ENCODE measurements around the gene MC1R.
A peak's percentile ranks its signal among the peaks of the same experiment; 100 is the strongest.
"Not testable (repeated sequence)": the region's sequence is repeated elsewhere in the genome, so short reads cannot be mapped to it uniquely, and the experiment has no call there.

MC1R gene

GRCh38 chr16:89918453-89919347 lies at the start of gene MC1R:
Gene MC1R, plus strand, starts transcription at chr16:89918862. Its CDS starts 397 bp downstream, at chr16:89919259.
- DNase-seq (ENCODE audit: low read depth): no peak

GRCh38 chr16:89869911-89870310 lies 48.8 kb upstream of the MC1R start:
- DNase-seq (ENCODE audit: low read depth): no peak

GRCh38 chr16:89870440-89870839 lies 48.2 kb upstream of the MC1R start:
- DNase-seq (ENCODE audit: low read depth): no peak

GRCh38 chr16:89871895-89872294 lies 46.8 kb upstream of the MC1R start:
- DNase-seq (ENCODE audit: low read depth): no peak

- peak; percentile 62 for DNase-seq (ENCODE audit: low read depth)
These were observed 45.3 kb upstream of the MC1R start, which contains the start of gene TCF25 for GRCh38 chr16:89873109-89873971. Gene TCF25, plus strand, starts transcription at chr16:89873592. Its CDS starts 76 bp downstream, at chr16:89873668.

- DNase-seq (ENCODE audit: low read depth): peak; percentile 83
These were observed 44.5 kb upstream of the MC1R start for GRCh38 chr16:89873972-89874689.

- not testable (repeated sequence) for DNase-seq (ENCODE audit: low read depth)
These were observed 39.5 kb upstream of the MC1R start for GRCh38 chr16:89879123-89879522.

- no peak for DNase-seq (ENCODE audit: low read depth)
These were observed 37.9 kb upstream of the MC1R start for GRCh38 chr16:89880477-89881367.

- no peak for DNase-seq (ENCODE audit: low read depth)
These were observed 37.3 kb upstream of the MC1R start for GRCh38 chr16:89881368-89881730.

GRCh38 chr16:89883346-89884040 lies 35.2 kb upstream of the MC1R start:
- DNase-seq (ENCODE audit: low read depth): no peak

GRCh38 chr16:89884041-89884421 lies 34.6 kb upstream of the MC1R start:
- no peak for DNase-seq (ENCODE audit: low read depth)

GRCh38 chr16:89887243-89887642 lies 31.4 kb upstream of the MC1R start:
- no peak for DNase-seq (ENCODE audit: low read depth)

- DNase-seq (ENCODE audit: low read depth): no peak
These were observed 28.5 kb upstream of the MC1R start for GRCh38 chr16:89890200-89890599.

GRCh38 chr16:89890886-89891657 lies 27.6 kb upstream of the MC1R start:
- DNase-seq (ENCODE audit: low read depth): no peak

GRCh38 chr16:89892055-89892630 lies 26.5 kb upstream of the MC1R start:
- DNase-seq (ENCODE audit: low read depth): no peak

- DNase-seq (ENCODE audit: low read depth): no peak
These were observed 26.0 kb upstream of the MC1R start for GRCh38 chr16:89892635-89893034.

- DNase-seq (ENCODE audit: low read depth): no peak
These were observed 24.8 kb upstream of the MC1R start for GRCh38 chr16:89893642-89894548.

Data from stimulated activated CD8-positive, alpha-beta memory T cell treated with anti-CD3 and anti-CD28 coated beads, Interleukin-15, amount 100 ng/mL, for 1 hour (primary cell).